RWPE2 (cell line): ENCODE results near the gene KCNK16.

ENCODE experiments used
- ATAC-seq: fragments of 200-7000 bp; cut with Tn5 transposase; 3 replicates; pipeline ENCODE4 v1.9.1; 2021; ENCODE audit warnings: low read depth
- DNase-seq: peaks from one replicate; pipeline ENCODE4 v3.0.0-alpha.2; 2020; ENCODE audit warnings: low spot score
- H3K27ac ChIP-seq: fragments of 450-650 bp; 2 replicates; pipeline ENCODE4 v1.5.1; 2017; ENCODE audit warnings: mild to moderate bottlenecking; ENCODE audit not compliant: poor library complexity, severe bottlenecking
- H3K27me3 ChIP-seq: fragments of 250-450 bp; sonication (Bioruptor Pico); 2 replicates; pipeline ENCODE4 v1.5.1; 2021; ENCODE audit warnings: mild to moderate bottlenecking, moderate library complexity; ENCODE audit not compliant: insufficient read depth, poor library complexity, severe bottlenecking
- H3K36me3 ChIP-seq: fragments of 250-450 bp; sonication (Bioruptor Pico); 2 replicates; pipeline ENCODE4 v1.5.1; 2020; ENCODE audit warnings: low read depth, mild to moderate bottlenecking, moderate library complexity
- H3K4me1 ChIP-seq: fragments of 250-450 bp; sonication (Bioruptor Pico); 2 replicates; pipeline ENCODE4 v1.5.1; 2021; ENCODE audit warnings: mild to moderate bottlenecking, moderate library complexity; ENCODE audit not compliant: insufficient read depth, poor library complexity, severe bottlenecking
- H3K4me3 ChIP-seq: fragments of 250-450 bp; sonication (Bioruptor Pico); 2 replicates; pipeline ENCODE4 v1.5.1; 2021; ENCODE audit warnings: mild to moderate bottlenecking, moderate library complexity; ENCODE audit not compliant: severe bottlenecking
- H3K9me3 ChIP-seq: fragments of 250-450 bp; sonication (Bioruptor Pico); 2 replicates; pipeline ENCODE4 v1.5.1; 2021; ENCODE audit warnings: mild to moderate bottlenecking, moderate library complexity; ENCODE audit not compliant: severe bottlenecking
- TF ChIP-seq, protein P1 (sequence below): fragments of 450-650 bp; IDR thresholded peaks from one replicate; pipeline ENCODE4 v1.5.1; 2017; ENCODE audit warnings: mild to moderate bottlenecking, moderate library complexity; ENCODE audit not compliant: poor library complexity, severe bottlenecking

The KCNK16 gene

DNA sequence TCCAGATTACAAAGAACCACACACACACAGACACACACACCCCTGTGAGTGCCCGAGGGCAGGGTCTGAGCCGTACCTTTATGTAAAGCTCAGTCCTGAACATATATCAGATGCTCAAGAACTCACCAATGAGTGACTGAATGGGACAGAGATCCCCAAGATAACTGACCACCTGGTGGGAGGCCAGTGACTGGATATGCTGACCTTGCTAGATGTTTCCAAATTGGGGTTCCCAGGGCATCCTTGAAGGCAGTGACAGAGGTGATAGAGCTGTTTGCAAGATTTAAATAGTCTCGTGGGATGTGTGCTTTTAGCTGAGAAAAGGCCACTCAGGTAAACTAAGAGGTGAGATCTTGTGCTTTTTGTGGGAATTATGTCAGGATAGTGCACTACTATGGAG, 47.6 kb downstream of the KCNK16 start:
- no peaks in the 10 kb centered on the region for H3K27me3 ChIP-seq
- TF ChIP-seq, protein P1, sequence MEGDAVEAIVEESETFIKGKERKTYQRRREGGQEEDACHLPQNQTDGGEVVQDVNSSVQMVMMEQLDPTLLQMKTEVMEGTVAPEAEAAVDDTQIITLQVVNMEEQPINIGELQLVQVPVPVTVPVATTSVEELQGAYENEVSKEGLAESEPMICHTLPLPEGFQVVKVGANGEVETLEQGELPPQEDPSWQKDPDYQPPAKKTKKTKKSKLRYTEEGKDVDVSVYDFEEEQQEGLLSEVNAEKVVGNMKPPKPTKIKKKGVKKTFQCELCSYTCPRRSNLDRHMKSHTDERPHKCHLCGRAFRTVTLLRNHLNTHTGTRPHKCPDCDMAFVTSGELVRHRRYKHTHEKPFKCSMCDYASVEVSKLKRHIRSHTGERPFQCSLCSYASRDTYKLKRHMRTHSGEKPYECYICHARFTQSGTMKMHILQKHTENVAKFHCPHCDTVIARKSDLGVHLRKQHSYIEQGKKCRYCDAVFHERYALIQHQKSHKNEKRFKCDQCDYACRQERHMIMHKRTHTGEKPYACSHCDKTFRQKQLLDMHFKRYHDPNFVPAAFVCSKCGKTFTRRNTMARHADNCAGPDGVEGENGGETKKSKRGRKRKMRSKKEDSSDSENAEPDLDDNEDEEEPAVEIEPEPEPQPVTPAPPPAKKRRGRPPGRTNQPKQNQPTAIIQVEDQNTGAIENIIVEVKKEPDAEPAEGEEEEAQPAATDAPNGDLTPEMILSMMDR = no peak

DNA sequence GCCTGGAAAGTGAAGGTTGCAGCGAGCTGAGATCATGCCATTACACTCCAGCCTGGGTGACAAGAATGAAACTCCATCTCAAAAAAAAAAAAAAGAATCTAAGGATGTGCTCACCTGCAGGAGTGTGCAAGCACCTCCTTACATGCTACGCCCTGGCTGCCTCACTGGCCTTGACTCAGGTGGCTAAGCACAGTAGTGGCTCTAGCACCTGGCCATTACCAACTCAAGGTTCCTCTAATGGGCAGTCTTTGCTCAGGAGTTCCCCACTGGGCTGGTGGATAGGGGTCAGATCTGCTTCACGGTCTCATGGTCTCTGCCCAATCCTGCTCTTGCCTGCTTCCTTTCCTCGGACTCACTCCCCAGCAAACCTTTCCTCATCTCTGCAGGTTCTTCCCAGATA, 48.0 kb downstream of the KCNK16 start:
- DNase-seq (no peak), ATAC-seq (no peak)
- Histone ChIP-seq H3K27ac (no peak overlapping the region), H3K9me3 (no peaks in the 10 kb centered on the region), H3K36me3 (no peaks in the 10 kb centered on the region), H3K27me3 (no peaks in the 10 kb centered on the region), H3K4me3 (no peak overlapping the region), H3K4me1 (no peaks in the 10 kb centered on the region)
- TF ChIP-seq, protein P1 = no peak

More for the DNA sequence above, 47.6 kb downstream of the KCNK16 start:
- H3K4me3 ChIP-seq = no peak overlapping the region
- H3K9me3 ChIP-seq = no peaks in the 10 kb centered on the region
- DNase-seq (no peak), ATAC-seq (no peak)
- no peak overlapping the region for H3K27ac ChIP-seq
- H3K4me1 ChIP-seq = peaks cover 3% of the 10 kb centered on the region
- H3K36me3 ChIP-seq = no peaks in the 10 kb centered on the region

DNA sequence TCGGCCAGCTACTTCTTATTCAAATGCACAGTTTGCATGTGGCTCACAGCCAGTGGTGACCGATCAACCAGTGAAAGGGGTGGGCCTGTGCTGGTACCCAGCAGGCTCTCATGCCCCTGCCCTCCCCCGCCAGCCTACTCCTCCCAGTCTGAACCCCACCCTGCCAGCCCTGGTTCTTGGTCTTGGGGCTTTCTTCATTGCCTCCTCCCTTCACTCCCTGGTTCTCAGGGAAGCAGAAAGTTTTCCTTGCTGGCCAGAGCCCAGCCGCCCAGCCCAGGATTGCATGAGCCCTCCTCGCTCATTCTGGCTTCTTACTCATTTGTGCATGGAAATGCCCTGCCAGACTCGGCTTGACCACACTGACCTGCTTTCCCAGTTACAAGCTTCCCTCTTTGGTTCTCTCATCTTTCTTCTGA, 49.1 kb downstream of the KCNK16 start:
- H3K4me3 ChIP-seq = no peak overlapping the region
- DNase-seq = no peak
- H3K36me3 ChIP-seq = no peaks in the 10 kb centered on the region
- no peak overlapping the region for H3K27ac ChIP-seq
- ATAC-seq = no peak
- H3K27me3 ChIP-seq = no peaks in the 10 kb centered on the region
- no peaks in the 10 kb centered on the region for H3K4me1 ChIP-seq
- no peaks in the 10 kb centered on the region for H3K9me3 ChIP-seq
- TF ChIP-seq, protein P1 = no peak

DNA sequence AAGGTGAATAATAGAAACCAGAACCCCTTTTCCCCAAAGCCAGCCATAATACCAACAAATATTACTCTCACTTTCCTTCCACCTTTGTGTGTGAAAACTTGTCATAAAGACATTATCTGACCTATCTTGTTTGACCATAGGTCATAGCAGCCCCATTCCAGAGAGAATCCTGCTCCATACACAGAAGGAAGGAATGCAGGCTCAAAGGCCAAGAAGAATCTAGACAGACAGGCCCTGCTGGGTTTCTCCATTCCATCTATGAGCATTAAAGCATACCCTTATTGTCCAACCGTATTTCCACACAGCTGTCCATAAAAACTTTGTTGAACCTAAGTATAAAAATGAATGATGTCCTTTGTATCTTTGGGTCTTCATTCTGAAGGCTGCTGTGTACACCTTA, 52.5 kb downstream of the KCNK16 start:
- no peak overlapping the region for H3K27ac ChIP-seq
- H3K27me3 ChIP-seq = no peaks in the 10 kb centered on the region
- no peaks in the 10 kb centered on the region for H3K36me3 ChIP-seq
- ATAC-seq (no peak), DNase-seq (no peak)
- TF ChIP-seq, protein P1 = no peak
- H3K4me1 ChIP-seq = no peaks in the 10 kb centered on the region
- H3K9me3 ChIP-seq = no peaks in the 10 kb centered on the region
- no peak overlapping the region for H3K4me3 ChIP-seq

DNA sequence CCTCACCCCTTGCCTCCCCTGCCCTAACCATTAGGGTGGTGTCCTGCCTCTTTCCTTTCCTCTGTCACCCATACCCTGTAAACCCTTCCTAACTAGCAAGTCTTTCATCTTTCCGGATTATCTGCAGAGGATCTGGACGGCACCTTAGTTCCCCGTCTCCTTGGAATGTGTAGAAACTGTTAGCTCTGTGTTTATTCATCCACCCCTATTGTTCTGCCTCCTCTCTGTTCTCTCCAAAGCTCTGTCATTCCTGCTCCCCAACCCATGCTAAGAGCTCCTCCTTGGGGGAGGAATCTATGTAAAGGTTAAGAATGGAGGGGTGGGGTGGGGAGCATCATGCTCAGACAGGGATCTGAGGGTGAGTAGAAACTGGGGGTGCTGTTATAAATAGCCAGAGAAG, 53.8 kb downstream of the KCNK16 start:
- DNase-seq = no peak
- H3K4me3 ChIP-seq = no peak overlapping the region
- H3K27ac ChIP-seq = no peak overlapping the region
- no peaks in the 10 kb centered on the region for H3K4me1 ChIP-seq
- H3K36me3 ChIP-seq = no peaks in the 10 kb centered on the region
- no peak for ATAC-seq
- H3K27me3 ChIP-seq = no peaks in the 10 kb centered on the region
- H3K9me3 ChIP-seq = no peaks in the 10 kb centered on the region
- TF ChIP-seq, protein P1 = no peak
